NCI-H1417 treated with DMSO at 0.1 percent for 48 hours (cell line): Measurements from ENCODE around the gene CDH22.

Source experiments
- DNase-seq: peaks from one replicate; lab custom pipeline; 2025; lab: John Stamatoyannopoulos, UW

CDH22 gene

DNA sequence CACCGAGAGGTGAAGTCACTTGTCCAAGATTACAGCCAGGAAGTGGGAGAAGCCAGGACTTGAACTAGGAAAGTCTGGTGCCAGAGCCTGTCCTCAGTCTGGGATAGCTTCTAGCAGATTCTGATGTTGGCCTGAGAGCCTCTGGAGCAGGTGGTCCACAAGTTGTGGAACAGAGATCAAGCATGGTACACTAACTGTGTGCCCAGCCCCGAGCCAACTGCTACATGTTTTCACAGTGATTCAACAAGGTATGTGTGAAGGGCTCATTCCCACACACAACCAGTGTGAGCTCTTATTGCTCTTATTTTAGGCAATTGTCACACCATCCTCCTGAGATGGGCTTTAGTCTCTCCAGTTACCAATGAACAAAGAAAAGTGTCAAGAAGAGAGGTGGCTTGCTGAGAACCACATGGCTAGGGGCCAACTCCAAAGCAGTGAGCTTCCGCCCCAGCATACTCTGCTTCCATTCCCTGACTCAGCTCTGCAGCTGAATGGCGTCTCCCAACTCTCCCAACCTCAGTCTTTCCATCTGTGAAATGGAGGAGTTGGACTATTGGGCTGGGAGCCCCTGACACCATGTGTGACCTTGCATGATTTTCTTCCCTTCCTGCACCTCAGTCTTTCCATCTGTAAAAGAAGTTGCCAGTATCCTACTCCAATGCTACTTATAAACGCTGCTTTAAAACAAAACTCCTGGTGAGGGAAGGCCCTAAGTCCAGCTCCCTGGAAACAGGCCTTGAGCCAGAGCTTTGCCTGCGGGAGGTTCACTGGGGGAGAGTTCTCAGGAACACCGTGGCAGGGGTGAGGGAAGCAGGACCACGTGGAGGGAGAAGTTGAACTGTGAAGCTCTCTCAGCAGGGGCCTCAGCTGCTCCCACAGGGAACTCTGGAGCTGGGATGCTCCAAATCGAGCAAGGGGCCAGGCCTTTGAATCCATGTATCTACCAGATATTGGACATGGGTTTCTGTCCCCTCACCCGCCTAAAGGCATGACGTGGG lies 40.9 kb downstream of the CDH22 start:
- DNase-seq: no peak

DNA sequence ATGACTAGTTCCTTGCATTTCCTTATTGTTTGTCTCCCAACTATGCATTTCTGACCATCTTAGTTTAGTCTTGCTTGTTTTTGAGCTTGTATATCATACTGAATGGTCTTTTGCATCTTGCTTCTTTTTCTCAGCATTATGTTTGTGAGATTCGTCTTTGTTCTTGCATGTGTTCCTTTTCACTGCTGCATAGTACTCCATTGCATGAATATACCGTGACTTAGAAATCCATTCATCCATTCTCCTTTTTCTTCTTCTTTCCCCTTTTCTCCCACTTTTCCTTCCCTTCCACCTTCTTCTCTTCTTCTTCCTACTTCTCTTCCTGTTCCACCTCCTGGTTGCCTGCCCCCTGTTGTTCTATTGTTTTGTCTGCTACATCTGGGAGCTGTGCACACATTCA lies 42.8 kb downstream of the CDH22 start:
- no peak for DNase-seq

DNA sequence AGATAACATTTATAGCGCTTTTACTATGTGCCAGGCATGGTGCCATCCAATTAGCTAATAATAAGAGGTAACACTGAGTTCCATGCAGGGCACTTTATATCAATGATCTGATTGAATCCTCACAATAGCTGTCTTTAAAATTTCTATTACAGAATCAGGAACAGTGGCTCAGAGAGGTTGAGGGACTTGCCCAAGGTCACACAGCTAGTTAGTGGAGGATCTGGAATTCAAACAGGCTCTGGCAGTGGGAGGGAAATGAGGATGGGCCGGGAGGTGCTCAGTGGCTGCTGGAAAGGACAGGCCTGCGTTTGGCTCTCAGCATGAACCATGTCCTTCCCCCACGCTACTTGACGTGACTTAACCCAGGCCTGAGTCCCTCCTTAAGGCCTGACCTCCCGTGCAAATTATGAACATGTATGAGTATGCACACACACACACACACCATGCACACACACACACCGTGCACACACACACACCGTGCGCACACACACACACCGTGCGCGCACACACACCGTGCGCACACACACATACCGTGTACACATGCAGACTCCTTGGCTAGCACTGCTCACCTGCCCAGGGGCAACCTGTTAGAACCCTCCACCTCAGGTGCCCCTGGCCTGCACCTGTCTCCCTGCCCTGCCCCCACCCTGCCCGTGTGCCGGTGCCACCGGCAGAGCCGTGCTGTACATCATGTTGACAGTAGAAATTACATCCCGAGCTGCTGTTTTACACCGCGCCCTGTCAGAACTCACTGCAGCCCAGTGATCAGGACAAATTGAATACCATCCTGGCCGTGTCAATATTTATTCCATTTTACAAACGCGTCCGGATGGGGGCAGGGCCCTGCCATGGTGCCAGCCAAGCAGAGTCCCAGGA lies 43.7 kb downstream of the CDH22 start:
- peak; percentile 84 for DNase-seq

DNA sequence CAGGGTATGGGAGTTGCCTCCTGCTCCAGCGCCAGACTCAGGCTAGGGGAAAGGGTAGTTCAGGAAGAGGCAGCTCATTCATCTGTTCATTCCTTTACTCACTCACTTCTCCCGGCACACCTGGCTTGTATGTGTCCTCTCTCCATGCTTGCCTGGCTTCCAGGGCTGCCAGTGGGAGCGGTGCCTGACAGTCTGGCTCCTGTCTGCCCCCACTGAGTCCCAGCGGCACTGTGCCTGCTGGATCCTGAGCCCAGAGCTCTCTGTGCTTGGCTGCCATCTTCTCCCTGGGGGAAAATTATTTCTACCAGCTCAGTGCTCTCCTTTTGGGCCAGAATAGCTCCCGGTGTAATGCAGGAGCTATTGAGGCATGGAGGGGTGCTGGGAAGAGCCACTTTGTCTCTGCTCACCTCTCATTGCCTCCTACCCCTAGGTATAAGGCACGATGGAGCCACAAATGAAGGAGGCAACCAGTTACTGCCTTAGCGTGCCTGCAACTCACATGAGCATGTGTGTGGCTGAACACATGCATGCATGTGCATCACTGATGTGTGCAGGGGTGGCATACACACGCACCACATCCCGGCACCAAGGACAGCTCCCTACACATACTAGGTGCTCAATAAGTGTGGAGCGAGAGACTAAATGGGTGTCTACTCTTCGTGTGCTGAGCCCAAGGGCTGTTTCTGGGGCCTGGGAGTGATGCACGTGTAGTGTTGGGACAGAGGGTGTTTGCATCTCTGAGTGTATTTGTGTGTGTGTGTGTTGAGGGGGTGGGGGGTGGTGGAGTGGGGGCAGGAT lies 46.6 kb downstream of the CDH22 start:
- no peak for DNase-seq

DNA sequence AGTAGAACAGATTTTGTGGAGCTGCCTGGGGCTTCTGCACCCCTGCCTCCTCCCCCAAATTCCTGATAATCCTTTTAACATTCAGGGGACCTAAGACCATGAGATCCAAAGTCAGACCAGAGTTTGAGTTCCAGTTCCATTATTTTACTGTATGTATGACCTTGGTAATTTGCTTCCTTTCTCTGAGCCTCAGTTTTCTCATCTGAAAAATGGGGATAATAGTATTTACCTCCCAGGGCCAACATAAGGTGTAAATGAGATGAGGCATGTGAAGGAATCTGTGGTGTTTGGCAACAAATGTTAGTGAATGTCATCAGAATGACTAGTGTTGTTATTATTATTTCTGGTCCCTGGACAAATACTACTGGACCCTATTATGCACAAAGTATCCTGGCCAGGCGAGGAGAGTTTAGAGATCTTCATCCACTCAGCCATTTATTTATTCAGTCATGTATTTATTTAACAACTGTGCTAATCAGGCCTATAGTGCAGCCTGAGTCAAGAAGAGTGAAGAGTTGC lies 47.3 kb downstream of the CDH22 start:
- no peak for DNase-seq

DNA sequence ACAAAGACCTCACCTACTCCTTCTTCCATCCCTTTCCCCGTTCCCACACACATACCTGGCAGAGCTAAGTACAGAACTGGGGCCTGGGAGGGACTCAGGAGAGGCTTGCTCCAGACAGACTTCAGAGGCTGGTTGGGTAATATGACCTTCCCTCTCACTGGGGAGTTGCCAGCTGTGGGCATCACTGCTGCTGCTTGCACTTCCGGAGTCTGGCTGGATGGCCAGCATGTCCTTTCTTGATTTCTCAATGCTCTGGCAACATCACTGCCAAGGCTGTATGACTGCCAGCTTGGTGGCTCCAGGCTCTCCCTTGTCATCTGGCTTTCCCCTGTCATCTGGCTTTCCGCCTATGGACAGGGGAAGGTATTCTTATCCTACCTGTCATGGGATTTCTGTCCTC lies 47.8 kb downstream of the CDH22 start:
- DNase-seq: no peak

DNA sequence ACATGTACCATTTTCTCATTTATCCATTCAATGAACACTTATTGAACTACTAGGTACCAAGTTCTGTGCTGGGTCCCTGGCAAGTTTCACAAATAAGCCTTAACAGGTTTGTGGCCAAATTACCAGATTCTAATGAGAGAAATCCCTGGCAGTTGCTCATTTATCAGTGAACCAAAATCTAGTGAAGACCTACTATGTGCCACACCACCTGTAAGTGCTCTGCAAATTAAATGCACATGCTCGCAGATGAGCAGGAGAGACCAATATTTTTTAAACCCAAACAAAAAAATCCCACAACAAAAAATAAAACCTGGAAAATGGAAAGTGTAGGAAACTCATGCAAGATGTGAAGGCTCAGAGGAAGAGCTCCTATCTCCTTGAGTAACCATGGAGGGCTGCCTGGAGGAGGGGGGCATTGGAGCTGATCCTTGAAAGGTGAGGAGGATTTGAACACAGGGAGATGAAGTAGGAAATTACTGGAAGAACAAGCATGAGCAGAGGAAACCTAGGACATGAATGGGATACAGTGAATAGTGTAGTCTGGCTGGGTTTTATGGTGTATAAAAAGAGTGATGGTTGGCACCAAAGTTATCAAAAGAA lies 48.9 kb downstream of the CDH22 start:
- no peak for DNase-seq

DNA sequence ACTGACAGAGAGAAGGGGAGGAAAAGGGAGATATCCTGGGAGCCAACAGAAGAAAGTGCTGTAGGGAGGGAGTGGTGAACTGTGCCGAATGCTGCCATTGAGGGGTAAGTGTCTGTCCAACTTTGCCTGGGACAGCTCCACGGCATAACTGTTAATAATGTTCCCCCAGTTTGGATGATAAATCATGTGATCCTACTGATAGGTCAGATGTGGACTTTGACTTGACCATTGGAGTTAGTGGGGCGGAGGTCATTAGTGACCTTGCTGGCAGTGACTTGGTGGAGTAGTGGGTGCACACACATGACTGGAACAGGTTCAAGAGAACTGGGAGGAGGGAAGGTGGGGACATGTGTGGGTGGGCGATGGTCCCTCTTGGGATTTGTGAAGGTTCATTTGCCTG lies 50.4 kb downstream of the CDH22 start:
- no peak for DNase-seq

DNA sequence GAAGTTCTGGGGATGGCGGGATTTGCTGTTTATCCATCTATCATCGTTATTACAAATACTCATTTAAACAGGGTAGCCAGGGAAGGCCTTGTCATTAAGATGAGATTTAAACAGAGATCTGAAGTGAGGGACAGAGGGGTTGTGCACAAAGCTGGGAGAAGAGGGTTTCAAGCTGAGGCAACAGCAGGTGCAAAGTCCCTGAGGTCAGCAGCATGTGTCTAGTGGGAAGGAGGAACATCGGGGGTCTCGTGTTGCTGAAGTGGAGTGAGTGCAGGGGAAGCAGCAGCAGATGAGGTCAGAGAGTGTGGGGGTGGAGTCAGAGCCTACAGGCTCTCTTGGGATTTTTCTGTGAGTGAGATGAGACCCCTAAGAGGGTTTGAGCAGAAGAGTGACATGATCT lies 52.0 kb downstream of the CDH22 start:
- DNase-seq: no peak

DNA sequence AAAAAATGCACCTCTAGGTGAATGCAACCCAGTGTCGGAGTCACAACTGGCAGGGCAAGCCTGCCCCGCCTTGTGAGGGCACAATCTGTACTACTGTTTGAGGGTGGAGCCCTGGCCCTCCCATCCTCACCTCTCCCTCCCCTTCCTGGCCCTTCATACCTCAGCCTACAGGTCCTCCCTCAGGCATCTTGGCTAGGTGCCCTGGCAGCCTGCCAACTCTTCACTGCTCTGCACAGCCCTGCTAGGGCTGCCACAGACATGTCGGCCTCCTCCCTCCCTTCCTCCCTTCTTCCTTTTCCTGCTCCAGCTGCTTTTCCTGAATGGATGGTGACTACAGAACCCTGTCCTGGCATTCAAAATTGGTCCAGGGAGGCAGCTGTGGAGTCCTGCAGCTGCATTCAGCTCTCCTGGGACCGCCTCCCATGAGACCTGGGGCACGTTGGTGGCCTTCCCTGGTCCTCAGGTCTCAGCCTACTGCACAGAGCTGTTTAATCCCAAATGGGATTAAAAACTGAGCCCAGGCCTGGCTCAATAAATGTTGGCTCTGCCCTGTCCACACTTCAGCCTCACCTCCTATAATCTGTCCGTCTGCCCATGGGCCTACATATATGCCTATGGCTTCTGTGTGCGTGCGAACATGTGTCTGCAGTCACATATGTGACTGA lies 52.7 kb downstream of the CDH22 start:
- peak; percentile 90 for DNase-seq

DNA sequence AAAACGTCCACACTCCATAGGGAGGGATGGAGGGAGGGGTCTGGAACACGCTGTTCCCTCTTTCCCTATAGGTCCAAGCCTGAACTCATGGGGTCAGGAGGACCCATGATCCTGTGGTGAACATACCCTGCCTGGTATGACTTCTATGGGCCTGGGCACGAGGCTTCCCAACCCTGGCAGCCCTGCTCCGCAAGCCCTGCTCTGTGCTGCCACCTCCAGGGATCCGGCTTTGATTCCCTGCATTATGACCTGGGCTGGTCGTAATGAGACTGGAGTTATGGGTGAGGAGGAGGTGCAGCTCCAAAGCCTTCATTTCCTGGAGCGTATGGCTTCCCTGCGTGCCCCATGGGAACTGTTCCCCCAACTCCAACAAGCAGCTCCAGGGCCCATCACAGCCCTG lies 54.9 kb downstream of the CDH22 start:
- no peak for DNase-seq

DNA sequence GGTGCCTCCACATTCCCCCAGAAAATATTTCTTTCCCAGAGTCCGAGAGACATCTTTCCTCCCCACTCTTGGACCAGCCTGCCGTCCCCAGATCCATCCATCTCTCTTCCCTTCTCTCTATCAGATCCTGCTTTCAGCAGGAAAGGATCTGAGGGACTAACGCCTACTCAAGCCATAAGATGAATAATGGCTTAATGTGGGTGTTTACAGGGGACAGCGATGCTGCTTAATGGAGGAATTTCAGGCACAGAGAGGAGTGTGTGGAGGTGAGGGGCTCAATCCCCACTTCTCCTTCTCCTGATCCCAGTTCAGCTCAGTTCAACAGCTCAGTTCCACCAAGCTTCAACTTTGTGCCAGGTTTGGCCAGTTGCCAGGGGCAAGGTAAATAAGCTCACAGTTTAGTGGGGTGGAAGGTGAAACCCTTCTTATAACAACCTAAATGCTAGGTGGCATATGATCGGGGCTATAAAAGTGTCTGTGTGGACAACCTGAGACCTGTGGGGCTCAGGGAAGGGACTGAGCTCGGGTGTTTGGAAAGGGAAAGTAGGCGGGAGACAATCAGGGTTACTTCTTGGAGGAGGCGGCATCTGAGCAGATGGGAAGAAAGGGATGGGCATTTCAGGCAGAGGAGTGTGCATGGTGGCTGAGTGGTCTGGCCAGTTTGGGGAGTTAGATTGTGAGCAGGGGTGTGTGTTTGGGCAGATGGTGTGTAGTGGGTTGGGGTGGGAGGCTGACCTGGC lies 55.8 kb downstream of the CDH22 start:
- DNase-seq: no peak

DNA sequence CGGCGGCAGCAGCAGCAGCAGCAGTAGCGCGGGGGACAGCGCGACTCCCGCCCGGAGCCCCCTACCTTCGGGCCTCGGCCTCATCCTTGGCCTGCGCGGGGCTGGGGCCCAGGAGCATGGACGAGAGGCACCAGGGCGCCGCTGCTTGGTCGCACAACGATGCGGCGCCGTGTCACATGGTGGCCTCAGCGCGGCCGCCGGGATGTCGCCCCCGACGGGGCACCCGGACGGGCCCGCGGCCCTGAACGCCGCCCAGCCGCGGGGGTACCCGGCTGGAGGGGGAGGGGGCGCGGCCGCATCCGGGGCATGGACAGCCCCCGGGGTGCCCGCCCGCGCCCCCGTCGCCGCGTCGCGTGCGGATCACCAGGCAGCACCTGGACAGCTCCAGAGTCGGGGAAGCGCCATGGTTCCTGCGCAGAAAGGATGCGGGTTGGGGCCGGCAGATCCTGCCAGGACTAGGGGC lies 57.1 kb downstream of the CDH22 start:
- no peak for DNase-seq

DNA sequence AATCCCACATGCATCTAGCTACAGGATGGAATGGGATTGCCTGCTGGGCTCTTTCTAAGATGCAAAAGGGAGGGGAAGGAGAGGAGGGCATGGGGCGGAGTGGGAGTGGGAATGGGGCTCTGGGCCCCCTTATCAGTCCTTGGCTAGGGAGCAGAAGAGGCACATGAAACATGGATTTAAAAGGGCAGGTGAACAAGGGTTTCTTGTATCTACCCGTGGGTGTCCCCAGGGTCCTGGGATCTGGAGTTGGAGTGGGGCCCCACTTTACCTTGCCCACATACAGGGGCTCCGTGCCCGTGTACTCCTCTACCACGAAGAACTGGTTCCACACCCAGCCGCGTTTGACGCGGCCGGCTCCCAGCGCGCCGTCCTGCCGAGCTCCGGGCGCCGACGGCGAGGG lies 57.5 kb downstream of the CDH22 start:
- DNase-seq: no peak

DNA sequence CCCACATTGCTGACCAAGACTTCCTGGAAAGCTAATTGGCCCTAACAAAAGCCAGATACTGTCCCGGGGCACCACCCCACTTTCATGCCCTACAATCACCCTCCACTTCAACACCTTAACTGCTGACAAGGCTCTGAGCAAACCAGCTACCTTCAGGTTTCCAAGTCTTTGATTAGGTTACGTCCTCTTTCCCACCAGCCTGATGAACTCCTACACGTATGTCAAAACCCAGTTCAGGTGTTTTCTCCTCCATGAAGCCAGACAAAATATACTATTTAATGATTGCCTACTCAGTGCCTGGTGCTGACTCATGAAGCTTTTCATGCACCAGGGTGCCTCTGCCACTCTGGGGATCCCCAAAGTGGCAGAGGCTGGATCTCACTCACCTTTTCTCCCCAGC lies 58.6 kb downstream of the CDH22 start:
- no peak for DNase-seq

DNA sequence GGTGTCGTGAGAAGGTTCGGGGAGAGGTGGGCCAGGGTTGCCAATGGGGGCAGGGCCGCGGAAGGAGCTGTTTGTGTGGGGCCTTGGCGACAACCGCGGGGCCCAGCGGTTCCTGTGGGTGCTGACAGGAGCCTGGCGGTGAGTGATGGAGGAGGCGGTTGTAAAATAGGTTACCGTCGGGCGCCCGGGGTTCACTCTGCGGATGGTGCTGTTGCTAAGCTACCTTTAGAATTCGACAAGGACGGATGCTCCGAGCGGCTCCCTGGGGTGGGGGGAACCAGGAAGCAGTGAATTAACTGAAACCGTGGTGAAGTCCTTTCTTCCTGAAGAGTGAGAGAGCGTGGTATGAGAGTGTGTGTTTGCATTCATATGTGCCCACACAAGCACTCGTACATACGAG lies 61.7 kb downstream of the CDH22 start:
- DNase-seq: peak; percentile 88

DNA sequence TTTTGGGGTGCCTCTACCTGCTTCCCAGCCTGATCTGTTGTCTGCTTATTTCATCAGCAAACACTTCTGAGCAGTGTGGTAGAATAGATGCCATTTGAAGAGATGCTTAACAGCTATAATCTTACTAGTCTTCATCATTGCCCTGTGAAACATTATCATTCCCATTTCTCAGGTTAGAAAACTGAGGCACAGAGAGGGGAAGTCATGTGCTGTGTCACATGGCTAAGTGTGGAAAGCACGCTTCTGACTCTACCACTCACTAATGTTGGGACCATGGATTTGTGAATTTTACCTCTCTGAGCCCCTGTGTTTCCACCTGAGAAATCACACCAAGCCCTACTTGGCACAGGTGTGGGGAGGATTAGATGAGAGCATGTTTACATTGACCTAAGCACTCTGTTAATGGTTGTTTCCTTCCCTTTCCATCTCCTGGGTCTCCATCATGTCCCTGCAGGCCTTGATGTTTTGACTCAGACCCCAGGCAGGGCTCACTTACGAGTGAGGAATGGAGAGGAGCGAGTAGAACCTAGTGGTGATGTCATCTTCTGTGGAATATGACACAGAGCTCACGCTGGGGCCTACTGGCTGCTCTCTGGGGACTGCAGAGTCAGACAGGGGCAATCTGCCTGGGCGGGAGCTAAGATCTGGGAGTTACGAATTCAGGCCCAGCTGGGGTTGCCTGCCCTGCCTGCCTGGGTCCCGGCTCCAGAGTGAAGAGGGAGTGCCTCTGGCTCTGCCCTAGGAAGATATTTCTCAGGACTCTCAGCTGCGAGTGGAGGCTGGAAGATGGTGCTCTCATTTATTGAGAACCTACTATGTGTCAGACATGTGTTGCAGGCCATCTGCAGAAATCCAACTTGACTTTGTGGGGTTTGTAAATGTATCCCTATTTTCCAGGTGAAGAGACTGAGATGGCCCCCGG lies 64.3 kb downstream of the CDH22 start:
- DNase-seq: no peak

DNA sequence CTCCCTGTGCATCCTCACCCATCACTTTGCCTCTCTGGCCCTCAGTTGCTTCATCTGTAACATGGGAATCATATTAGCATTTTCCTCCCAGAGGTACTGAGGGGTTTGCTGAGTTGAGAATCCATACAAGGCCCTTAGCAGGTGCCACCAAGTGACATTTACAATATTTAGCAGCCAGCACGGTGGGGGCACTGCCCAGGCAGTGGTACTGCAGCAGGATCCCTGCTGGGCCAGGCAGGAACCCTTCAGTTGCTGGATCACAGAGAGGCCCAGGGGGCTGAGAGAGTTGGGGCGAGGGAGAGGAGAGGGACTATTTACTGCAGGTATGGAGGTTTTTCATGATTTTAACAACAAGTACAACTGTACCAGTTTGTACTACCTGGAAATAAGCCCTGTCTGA lies 65.9 kb downstream of the CDH22 start:
- DNase-seq: no peak

DNA sequence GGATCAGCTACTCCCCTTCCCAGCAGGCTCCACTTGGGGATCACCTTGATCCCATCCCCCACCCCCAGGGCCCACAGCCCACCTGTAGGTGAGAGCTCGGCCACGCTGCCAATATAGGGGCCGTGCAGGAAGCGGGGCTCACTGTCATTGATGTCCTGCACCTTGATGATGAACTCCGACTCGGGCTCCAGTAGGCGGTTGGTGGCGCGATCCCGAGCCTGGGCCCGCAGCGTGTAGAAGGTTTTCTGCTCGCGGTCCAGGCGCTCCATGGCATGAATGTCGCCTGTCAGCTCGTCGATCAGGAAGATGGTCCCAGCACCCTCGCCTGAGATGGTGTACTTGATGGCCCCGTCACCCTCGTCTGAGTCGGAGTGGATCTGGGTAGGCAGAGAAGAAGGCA lies 67.4 kb downstream of the CDH22 start:
- DNase-seq: no peak
